HepG2 (cell line): Measurements from ENCODE around the gene FKBP10. TPM values are rescaled to one million over a fixed set of nuclear protein-coding genes. Genes with fewer than 3 reads are reported as not detected.
A peak's percentile ranks its signal among the peaks of the same experiment; 100 is the strongest.

Source experiments
- EHMT2 ChIP-seq: fragments of 200-600 bp; sonication (generic); IDR thresholded peaks from 2 replicates; pipeline ENCODE4 v1.7.0; 2017; ENCODE audit warnings: antibody characterized with exemption, low read depth, low read length, borderline replicate concordance
- GFI1 ChIP-seq: sonication (generic); formaldehyde crosslinking; IDR thresholded peaks from 2 replicates; pipeline ENCODE4 v1.5.0; 2020; ENCODE audit warnings: missing genetic modification reagents, mild to moderate bottlenecking, borderline replicate concordance
- IRF1 ChIP-seq: sonication (generic); formaldehyde crosslinking; IDR thresholded peaks from 2 replicates; pipeline ENCODE4 v1.4.0; 2020; ENCODE audit warnings: low read depth, mild to moderate bottlenecking, missing genetic modification reagents
- NR2F6 ChIP-seq, 2 experiments: IDR thresholded peaks; 2 replicates each; pipeline ENCODE4 v1.6.1; 2016; ENCODE audit warnings: antibody characterized with exemption in 1 of 2, mild to moderate bottlenecking in 1 of 2
- PHF21A ChIP-seq: sonication (generic); formaldehyde crosslinking; IDR thresholded peaks from 2 replicates; pipeline ENCODE4 v1.5.0; 2020; ENCODE audit warnings: mild to moderate bottlenecking, missing genetic modification reagents
- PRPF4 ChIP-seq: fragments of 200-400 bp; formaldehyde crosslinking; IDR thresholded peaks from 2 replicates; pipeline ENCODE4 v1.6.1; 2016; ENCODE audit warnings: low read length, low read depth; ENCODE audit not compliant: poor library complexity, severe bottlenecking
- SP4 ChIP-seq: sonication (generic); formaldehyde crosslinking; IDR thresholded peaks from 2 replicates; pipeline ENCODE4 v1.8.1; 2023; ENCODE audit warnings: mild to moderate bottlenecking, missing genetic modification reagents
- TOPORS ChIP-seq: sonication (generic); formaldehyde crosslinking; IDR thresholded peaks from 2 replicates; pipeline ENCODE4 v1.8.0; 2023; ENCODE audit warnings: mild to moderate bottlenecking, missing genetic modification reagents
- ZFP36L1 ChIP-seq: sonication (generic); formaldehyde crosslinking; IDR thresholded peaks from 2 replicates; pipeline ENCODE4 v1.8.0; 2022; ENCODE audit warnings: mild to moderate bottlenecking, missing genetic modification reagents, moderate library complexity
- ZNF446 ChIP-seq: sonication (generic); formaldehyde crosslinking; IDR thresholded peaks from 2 replicates; pipeline ENCODE4 v1.5.0; 2020; ENCODE audit warnings: mild to moderate bottlenecking, missing genetic modification reagents
- polyA plus RNA-seq, 8 experiments: library from polyadenylated mRNA; depleted of rRNA in 3 of 8; stranded (reverse) in 7 of 8; unstranded in 1 of 8; fragments of >200 nt; fragmentation: Illumina TruSeq in 4 of 8; extraction: Trizol in 4 of 8; gene quantifications; 2 replicates each; pipeline versions ENCODE4 v1.2.1 to v1.2.3, GENCODE V29; 2011 to 2016; ENCODE audit warnings: low read depth in 4 of 8, missing spikeins in 1 of 8, mixed read lengths in 1 of 8; ENCODE audit not compliant: insufficient read depth in 1 of 8
- total RNA-seq, 5 experiments: library from RNA; depleted of rRNA; stranded (reverse); fragments of >200 nt; fragmentation: Illumina TruSeq; extraction: Trizol; gene quantifications; 2 replicates each; pipeline ENCODE4 v1.2.3, GENCODE V29; 2016; ENCODE audit warnings: low read depth in 1 of 5
- TF ChIP-seq, protein P1 (sequence below): sonication (generic); formaldehyde crosslinking; IDR thresholded peaks from 2 replicates; pipeline ENCODE4 v1.4.0; 2020; ENCODE audit warnings: missing genetic modification reagents, borderline replicate concordance
- TF ChIP-seq, protein P2 (sequence below): sonication (generic); formaldehyde crosslinking; IDR thresholded peaks from 2 replicates; pipeline ENCODE4 v1.9.0; 2022; ENCODE audit warnings: missing genetic modification reagents, mild to moderate bottlenecking, borderline replicate concordance
- TF ChIP-seq, protein P3 (sequence below): sonication (generic); formaldehyde crosslinking; IDR thresholded peaks from 2 replicates; pipeline ENCODE4 v1.9.0; 2022; ENCODE audit warnings: low read depth, missing genetic modification reagents
- TF ChIP-seq, protein P4 (sequence below): sonication (generic); formaldehyde crosslinking; IDR thresholded peaks from 2 replicates; pipeline ENCODE4 v1.8.1; 2022; ENCODE audit warnings: mild to moderate bottlenecking, missing genetic modification reagents

Gene FKBP10
- total and polyA plus RNA-seq, 2 of the 13 experiments (the other 11 are each of a cell fraction or from before 2014, with no cell fraction given), result 149 to 573 TPM

GRCh38 chr17:41801374-41802271, 11.2 kb upstream of the FKBP10 start (continued):
- TF ChIP-seq ZFP36L1 (CRISPR knock-in tag), result no peak
- TF ChIP-seq IRF1 (CRISPR knock-in tag), result no peak
- TF ChIP-seq TOPORS (CRISPR knock-in tag), result 0 out of 2 replicates have a peak, but pooled peaks have one; percentile 65
- TF ChIP-seq GFI1 (CRISPR knock-in tag), result 0 out of 2 replicates have a peak, but pooled peaks have one; percentile 36
- TF ChIP-seq, protein P1, sequence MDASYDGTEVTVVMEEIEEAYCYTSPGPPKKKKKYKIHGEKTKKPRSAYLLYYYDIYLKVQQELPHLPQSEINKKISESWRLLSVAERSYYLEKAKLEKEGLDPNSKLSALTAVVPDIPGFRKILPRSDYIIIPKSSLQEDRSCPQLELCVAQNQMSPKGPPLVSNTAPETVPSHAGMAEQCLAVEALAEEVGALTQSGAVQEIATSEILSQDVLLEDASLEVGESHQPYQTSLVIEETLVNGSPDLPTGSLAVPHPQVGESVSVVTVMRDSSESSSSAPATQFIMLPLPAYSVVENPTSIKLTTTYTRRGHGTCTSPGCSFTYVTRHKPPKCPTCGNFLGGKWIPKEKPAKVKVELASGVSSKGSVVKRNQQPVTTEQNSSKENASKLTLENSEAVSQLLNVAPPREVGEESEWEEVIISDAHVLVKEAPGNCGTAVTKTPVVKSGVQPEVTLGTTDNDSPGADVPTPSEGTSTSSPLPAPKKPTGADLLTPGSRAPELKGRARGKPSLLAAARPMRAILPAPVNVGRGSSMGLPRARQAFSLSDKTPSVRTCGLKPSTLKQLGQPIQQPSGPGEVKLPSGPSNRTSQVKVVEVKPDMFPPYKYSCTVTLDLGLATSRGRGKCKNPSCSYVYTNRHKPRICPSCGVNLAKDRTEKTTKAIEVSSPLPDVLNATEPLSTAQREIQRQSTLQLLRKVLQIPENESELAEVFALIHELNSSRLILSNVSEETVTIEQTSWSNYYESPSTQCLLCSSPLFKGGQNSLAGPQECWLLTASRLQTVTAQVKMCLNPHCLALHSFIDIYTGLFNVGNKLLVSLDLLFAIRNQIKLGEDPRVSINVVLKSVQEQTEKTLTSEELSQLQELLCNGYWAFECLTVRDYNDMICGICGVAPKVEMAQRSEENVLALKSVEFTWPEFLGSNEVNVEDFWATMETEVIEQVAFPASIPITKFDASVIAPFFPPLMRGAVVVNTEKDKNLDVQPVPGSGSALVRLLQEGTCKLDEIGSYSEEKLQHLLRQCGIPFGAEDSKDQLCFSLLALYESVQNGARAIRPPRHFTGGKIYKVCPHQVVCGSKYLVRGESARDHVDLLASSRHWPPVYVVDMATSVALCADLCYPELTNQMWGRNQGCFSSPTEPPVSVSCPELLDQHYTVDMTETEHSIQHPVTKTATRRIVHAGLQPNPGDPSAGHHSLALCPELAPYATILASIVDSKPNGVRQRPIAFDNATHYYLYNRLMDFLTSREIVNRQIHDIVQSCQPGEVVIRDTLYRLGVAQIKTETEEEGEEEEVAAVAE (CRISPR knock-in tag), result no peak
- TF ChIP-seq PHF21A (CRISPR knock-in tag), result peak; percentile 28; the same call in 1 of the 2 replicates
- TF ChIP-seq, protein P2, sequence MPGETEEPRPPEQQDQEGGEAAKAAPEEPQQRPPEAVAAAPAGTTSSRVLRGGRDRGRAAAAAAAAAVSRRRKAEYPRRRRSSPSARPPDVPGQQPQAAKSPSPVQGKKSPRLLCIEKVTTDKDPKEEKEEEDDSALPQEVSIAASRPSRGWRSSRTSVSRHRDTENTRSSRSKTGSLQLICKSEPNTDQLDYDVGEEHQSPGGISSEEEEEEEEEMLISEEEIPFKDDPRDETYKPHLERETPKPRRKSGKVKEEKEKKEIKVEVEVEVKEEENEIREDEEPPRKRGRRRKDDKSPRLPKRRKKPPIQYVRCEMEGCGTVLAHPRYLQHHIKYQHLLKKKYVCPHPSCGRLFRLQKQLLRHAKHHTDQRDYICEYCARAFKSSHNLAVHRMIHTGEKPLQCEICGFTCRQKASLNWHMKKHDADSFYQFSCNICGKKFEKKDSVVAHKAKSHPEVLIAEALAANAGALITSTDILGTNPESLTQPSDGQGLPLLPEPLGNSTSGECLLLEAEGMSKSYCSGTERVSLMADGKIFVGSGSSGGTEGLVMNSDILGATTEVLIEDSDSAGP (CRISPR knock-in tag), result peak; percentile 17; the same call in 1 of the 2 replicates
- TF ChIP-seq EHMT2, result no peak
- TF ChIP-seq SP4 (CRISPR knock-in tag), result no peak
- TF ChIP-seq PRPF4, result no peak
- no peak for TF ChIP-seq ZNF446
- TF ChIP-seq, protein P3, sequence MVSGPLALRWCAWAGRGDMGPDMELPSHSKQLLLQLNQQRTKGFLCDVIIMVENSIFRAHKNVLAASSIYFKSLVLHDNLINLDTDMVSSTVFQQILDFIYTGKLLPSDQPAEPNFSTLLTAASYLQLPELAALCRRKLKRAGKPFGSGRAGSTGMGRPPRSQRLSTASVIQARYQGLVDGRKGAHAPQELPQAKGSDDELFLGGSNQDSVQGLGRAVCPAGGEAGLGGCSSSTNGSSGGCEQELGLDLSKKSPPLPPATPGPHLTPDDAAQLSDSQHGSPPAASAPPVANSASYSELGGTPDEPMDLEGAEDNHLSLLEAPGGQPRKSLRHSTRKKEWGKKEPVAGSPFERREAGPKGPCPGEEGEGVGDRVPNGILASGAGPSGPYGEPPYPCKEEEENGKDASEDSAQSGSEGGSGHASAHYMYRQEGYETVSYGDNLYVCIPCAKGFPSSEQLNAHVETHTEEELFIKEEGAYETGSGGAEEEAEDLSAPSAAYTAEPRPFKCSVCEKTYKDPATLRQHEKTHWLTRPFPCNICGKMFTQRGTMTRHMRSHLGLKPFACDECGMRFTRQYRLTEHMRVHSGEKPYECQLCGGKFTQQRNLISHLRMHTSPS, result no peak; the same call in 1 of the 2 replicates
- TF ChIP-seq NR2F6 (IDR thresholded peaks at IDR 0.05), result no peak
- peak; percentile 56 for TF ChIP-seq NR2F6 (CRISPR knock-in tag; IDR thresholded peaks at IDR 0.05)
- TF ChIP-seq, protein P4, sequence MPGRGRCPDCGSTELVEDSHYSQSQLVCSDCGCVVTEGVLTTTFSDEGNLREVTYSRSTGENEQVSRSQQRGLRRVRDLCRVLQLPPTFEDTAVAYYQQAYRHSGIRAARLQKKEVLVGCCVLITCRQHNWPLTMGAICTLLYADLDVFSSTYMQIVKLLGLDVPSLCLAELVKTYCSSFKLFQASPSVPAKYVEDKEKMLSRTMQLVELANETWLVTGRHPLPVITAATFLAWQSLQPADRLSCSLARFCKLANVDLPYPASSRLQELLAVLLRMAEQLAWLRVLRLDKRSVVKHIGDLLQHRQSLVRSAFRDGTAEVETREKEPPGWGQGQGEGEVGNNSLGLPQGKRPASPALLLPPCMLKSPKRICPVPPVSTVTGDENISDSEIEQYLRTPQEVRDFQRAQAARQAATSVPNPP (CRISPR knock-in tag), result no peak
